ENCODE measurements around the gene SPATA2L. TPM values are rescaled to one million over a fixed set of nuclear protein-coding genes. Genes with fewer than 3 reads are reported as not detected.

Gene SPATA2L
- total RNA-seq, 1 donor = 37.7 TPM

GRCh38 chr16:89729863-89730593 lies 28.5 kb upstream of the SPATA2L start:
- DNase-seq (ENCODE audit: low read depth in 2 of 3, low spot score in 2 of 3) = no peak

- DNase-seq (ENCODE audit: low read depth in 2 of 3, low spot score in 2 of 3) = no peak
Measured at GRCh38 chr16:89729293-89729692, 27.8 kb upstream of the SPATA2L start.

GRCh38 chr16:89727406-89728120 lies 26.1 kb upstream of the SPATA2L start:
- DNase-seq (ENCODE audit: low read depth in 2 of 3, low spot score in 2 of 3) = no peak

GRCh38 chr16:89723279-89724250 lies 22.1 kb upstream of the SPATA2L start:
- DNase-seq (ENCODE audit: low read depth in 2 of 3, low spot score in 2 of 3) = peak in 1 of 3 donors; percentile 53

GRCh38 chr16:89722392-89723278 lies 21.1 kb upstream of the SPATA2L start:
- peak in 2 of 3 donors; percentile 45 to 55 for DNase-seq (ENCODE audit: low read depth in 2 of 3, low spot score in 2 of 3)

GRCh38 chr16:89721546-89722391 lies 20.3 kb upstream of the SPATA2L start:
- peak; percentile 76 to 92 (median 90) for DNase-seq (ENCODE audit: low read depth in 2 of 3, low spot score in 2 of 3)

- peak; percentile 71 to 88 (median 82) for DNase-seq (ENCODE audit: low read depth in 2 of 3, low spot score in 2 of 3)
Measured at GRCh38 chr16:89720813-89721545, 19.5 kb upstream of the SPATA2L start, which contains the start of the genes VPS9D1 and ZNF276. Gene VPS9D1 (minus strand): TSS chr16:89720898. CDS start chr16:89720861, 37 bp downstream. Gene ZNF276 (plus strand): TSS chr16:89721537. CDS start chr16:89721641, 104 bp downstream.

GRCh38 chr16:89720551-89720812 lies 19.0 kb upstream of the SPATA2L start:
- no peak for DNase-seq (ENCODE audit: low read depth in 2 of 3, low spot score in 2 of 3)

- DNase-seq (ENCODE audit: low read depth in 2 of 3, low spot score in 2 of 3) = no peak
Measured at GRCh38 chr16:89717688-89718505, 16.4 kb upstream of the SPATA2L start.

- DNase-seq (ENCODE audit: low read depth in 2 of 3, low spot score in 2 of 3) = no peak
Measured at GRCh38 chr16:89716916-89717687, 15.6 kb upstream of the SPATA2L start.

GRCh38 chr16:89716493-89716892 lies 15.0 kb upstream of the SPATA2L start:
- no peak for DNase-seq (ENCODE audit: low read depth in 2 of 3, low spot score in 2 of 3)

GRCh38 chr16:89712274-89712781 lies 10.8 kb upstream of the SPATA2L start:
- no peak for DNase-seq (ENCODE audit: low read depth in 2 of 3, low spot score in 2 of 3)

GRCh38 chr16:89711601-89712273 lies 10.2 kb upstream of the SPATA2L start:
- DNase-seq (ENCODE audit: low read depth in 2 of 3, low spot score in 2 of 3) = peak; percentile 52 to 81 (median 78)

GRCh38 chr16:89710709-89711564 lies 9.4 kb upstream of the SPATA2L start:
- DNase-seq (ENCODE audit: low read depth in 2 of 3, low spot score in 2 of 3) = no peak
